T-helper 2 cell treated with Interferon-gamma antibody and Interleukin-4, amounts not matched to agents 5 μg/mL and 100 μg/mL, for 36 hours (primary cell): ENCODE data around the gene AKAP13.

ENCODE experiments used
- DNase-seq: peaks from one replicate; pipeline ENCODE4 v3.0.0; 2021; ENCODE audit warnings: low spot score
- H3K27ac Mint-ChIP-seq: one replicate; pipeline ENCODE4 v1.8.0; 2021; ENCODE audit warnings: mild to moderate bottlenecking, mixed read lengths
- H3K27me3 Mint-ChIP-seq: one replicate; pipeline ENCODE4 v1.8.0; 2021; ENCODE audit warnings: low read depth, mixed read lengths
- H3K36me3 Mint-ChIP-seq: one replicate; pipeline ENCODE4 v1.8.0; 2021; ENCODE audit warnings: low read depth, mixed read lengths
- H3K4me1 Mint-ChIP-seq: one replicate; pipeline ENCODE4 v1.8.0; 2021; ENCODE audit warnings: low read depth, mixed read lengths
- H3K4me3 Mint-ChIP-seq: one replicate; pipeline ENCODE4 v1.8.0; 2022; ENCODE audit warnings: mild to moderate bottlenecking, moderate library complexity, mixed read lengths
- H3K9me3 Mint-ChIP-seq: one replicate; pipeline ENCODE4 v1.8.0; 2021; ENCODE audit warnings: mixed read lengths

AKAP13 gene

DNA sequence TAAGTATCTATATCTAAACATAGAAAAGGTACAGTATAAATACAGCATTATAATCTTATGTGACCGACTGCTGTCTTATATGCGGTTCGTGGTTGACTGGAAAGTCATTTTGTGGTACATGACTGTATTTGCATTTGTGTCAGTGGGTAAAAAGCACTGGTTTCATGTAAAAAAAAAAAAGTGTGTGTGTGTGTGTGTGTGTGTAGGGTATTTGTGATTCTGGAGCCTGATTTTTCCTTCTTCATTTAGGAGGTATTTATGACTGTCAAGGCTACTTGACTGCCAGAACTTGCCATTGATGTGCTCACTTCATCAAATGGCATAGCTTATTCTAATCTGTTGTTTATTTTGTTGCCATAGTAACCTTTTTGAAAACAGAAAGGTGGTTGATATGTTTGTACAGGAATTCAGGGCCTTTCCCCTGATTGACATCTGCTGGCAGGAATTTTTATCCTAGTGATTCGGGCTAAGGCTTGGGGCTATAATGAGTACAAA lies 63.2 kb downstream of the AKAP13 start:
- Mint-ChIP-seq H3K4me3 (no peak overlapping the region), H3K9me3 (peaks cover 17% of the 10 kb centered on the region), H3K4me1 (peaks cover 27% of the 10 kb centered on the region), H3K27me3 (no peaks in the 10 kb centered on the region), H3K27ac (peak overlapping the region; percentile 82), H3K36me3 (peaks cover 16% of the 10 kb centered on the region)
- peak; percentile 52 for DNase-seq

DNA sequence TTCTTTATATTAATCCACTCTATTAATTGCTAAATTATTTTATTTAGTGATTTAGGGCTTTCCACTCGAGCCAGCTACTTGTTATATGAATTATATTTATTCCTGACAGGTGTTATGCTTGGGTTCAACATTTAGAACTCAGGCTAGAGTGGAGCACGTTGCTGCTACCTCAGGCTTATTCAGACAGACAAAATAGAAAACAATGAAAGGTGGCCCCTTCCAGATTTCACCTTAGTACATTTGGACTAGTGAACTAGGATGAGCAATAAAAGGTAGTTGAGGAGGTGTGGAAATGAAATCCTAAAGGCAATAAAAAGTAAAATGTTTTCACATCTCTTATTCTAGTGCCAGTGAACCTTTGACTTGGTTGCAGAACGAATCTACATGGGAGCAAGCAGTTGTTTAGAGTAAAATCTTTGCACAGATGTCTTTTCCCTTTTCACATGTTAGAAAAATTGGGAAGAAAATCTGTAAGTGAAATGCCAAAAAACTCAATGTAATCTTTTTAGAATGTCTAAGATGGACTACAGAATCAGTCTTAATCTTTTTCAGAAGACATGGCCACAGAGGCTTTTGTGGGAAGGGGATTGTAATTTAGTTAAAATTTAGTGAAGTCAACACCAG lies 63.8 kb downstream of the AKAP13 start:
- H3K27ac Mint-ChIP-seq, result no peak overlapping the region
- H3K4me3 Mint-ChIP-seq, result no peak overlapping the region
- H3K9me3 Mint-ChIP-seq, result peaks cover 23% of the 10 kb centered on the region
- no peaks in the 10 kb centered on the region for H3K27me3 Mint-ChIP-seq
- H3K4me1 Mint-ChIP-seq, result peaks cover 27% of the 10 kb centered on the region
- peaks cover 17% of the 10 kb centered on the region for H3K36me3 Mint-ChIP-seq
- no peak for DNase-seq

DNA sequence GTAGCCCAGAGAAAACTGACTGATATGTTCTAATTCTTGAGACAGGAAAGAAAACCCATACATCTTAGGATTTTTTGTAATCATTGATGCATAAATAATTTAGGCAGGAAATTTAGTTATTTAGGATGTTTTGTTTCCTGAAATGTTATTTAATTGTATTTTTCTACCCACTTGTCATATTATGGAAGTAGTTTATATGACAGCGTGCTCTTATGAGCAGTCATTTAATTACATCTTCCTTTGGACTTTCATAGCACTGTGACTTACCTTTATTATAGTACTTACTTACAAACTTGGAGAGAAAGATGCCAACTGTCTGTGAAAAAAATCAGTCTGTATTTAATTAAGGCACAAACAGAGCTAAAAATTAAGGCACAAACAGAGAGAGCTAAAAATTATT lies 65.0 kb downstream of the AKAP13 start:
- no peak overlapping the region for H3K4me3 Mint-ChIP-seq
- no peak for DNase-seq

DNA sequence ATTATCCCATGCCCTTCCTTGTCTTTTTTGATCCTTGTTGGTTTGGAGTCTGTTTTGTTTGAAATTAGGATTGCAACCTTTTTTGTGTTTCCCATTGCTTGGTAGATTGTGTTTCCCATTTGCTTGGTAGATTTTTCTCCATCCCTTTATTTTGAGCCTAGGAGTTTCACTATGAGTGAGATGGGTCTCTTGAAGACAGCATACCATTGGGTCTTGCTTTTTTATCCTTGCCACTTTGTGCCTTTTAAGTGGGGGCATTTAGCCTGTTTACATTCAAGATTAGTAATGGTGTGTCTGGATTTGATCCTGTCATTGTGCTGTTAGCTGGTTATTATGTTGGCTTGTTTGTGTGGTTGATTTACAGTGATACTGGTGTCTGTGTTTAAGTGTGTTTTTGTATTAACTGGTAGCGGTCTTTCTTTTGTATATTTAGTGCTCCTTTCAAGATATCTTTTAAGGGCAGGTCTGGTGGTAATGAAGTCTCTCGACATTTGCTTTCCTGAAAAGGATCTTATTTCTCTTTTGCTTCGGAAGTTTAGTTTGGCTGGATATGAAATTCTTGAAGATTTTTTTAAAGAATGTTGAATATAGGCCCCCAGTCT lies 70.8 kb downstream of the AKAP13 start:
- DNase-seq, result no peak
- no peaks in the 10 kb centered on the region for H3K4me1 Mint-ChIP-seq
- no peak overlapping the region for H3K4me3 Mint-ChIP-seq
- peaks cover 52% of the 10 kb centered on the region for H3K9me3 Mint-ChIP-seq
- no peak overlapping the region for H3K27ac Mint-ChIP-seq
- H3K27me3 Mint-ChIP-seq, result no peaks in the 10 kb centered on the region
- H3K36me3 Mint-ChIP-seq, result peaks cover 39% of the 10 kb centered on the region

More for the DNA sequence above, 65.0 kb downstream of the AKAP13 start:
- peaks cover 34% of the 10 kb centered on the region for H3K9me3 Mint-ChIP-seq
- H3K27ac Mint-ChIP-seq, result no peak overlapping the region
- H3K27me3 Mint-ChIP-seq, result no peaks in the 10 kb centered on the region
- peaks cover 28% of the 10 kb centered on the region for H3K36me3 Mint-ChIP-seq
- peaks cover 22% of the 10 kb centered on the region for H3K4me1 Mint-ChIP-seq

DNA sequence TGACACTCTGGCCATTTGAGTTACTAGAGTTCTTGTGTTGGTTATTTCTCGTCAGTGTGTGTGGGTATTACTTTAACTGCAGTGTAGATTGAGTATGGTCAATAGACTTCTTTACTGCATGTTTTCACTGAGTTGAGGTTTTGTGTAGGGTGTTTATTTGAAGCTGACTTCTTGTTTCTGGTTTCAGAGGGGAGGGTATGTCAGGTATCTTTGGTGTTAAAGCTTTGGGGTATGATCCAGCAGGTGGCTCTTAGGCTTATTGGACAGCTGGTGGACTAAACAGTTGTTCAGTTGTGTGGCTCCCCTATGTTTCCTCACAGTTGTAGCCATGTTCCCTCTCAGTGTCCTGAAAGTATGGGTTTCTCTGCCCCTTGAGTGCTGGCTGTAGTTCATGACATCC lies 72.0 kb downstream of the AKAP13 start:
- peaks cover 49% of the 10 kb centered on the region for H3K9me3 Mint-ChIP-seq
- no peak overlapping the region for H3K4me3 Mint-ChIP-seq
- no peak overlapping the region for H3K27ac Mint-ChIP-seq
- no peak for DNase-seq
- peaks cover 36% of the 10 kb centered on the region for H3K36me3 Mint-ChIP-seq
- no peaks in the 10 kb centered on the region for H3K27me3 Mint-ChIP-seq
- H3K4me1 Mint-ChIP-seq, result no peaks in the 10 kb centered on the region

DNA sequence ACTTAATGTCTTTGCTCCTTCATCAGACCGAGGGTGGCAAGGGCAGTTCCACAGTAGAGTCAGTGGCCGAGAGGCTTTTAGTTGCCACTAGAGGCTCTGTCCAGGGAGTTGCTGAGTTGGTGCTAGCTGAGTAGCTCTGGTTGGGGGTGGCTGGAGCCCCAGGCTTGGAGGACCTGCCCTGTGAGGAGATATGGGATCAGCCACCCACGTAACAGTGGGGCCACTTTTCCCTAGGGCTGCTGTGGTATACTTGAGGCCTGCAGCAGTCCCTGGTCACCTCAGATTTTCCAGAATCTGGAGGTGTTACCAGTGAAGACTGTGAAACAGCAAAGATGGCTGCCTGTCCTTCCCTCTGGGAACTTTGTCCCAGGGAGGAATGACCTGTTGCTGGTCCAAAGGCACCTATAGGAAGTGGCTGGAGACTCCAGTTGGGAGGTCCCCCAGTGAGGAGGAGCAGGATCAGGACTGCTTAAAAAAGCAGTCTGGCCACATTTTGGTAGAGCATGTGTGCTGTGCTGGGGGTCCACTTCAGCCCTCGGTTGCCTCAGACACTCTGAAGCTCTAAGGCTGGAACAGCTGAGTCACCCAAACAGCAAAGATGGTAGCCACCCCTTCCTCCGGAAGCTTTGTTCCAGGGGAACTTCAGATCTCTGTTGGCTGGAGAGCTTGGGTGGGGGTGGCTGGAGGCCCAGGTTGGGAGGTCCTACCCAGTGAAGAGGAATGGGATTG lies 72.9 kb downstream of the AKAP13 start:
- H3K36me3 Mint-ChIP-seq, result peaks cover 29% of the 10 kb centered on the region
- peaks cover 41% of the 10 kb centered on the region for H3K9me3 Mint-ChIP-seq
- H3K27me3 Mint-ChIP-seq, result no peaks in the 10 kb centered on the region
- H3K27ac Mint-ChIP-seq, result no peak overlapping the region
- no peak overlapping the region for H3K4me3 Mint-ChIP-seq
- DNase-seq, result no peak
- no peaks in the 10 kb centered on the region for H3K4me1 Mint-ChIP-seq

DNA sequence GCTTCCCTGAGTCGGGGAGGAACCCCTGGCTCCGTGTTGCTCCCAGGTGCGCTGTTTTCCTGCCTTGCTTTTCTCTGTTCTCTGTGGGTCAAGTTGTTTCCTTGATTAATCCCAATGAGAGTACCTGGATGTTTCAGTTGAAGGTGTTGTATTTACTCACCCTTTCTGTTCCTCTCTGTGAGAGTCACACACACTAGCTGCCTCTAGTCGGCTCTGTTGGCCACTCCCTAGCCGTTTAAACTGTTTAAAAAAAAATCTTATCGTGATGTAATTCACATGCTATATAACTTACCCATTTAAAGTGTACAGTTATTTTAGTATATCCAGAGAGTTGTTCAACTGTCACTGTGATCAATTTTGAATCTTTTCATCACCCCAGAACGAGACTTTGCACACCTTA lies 74.0 kb downstream of the AKAP13 start:
- no peaks in the 10 kb centered on the region for H3K27me3 Mint-ChIP-seq
- H3K4me1 Mint-ChIP-seq, result peaks cover 1% of the 10 kb centered on the region
- DNase-seq, result no peak
- H3K9me3 Mint-ChIP-seq, result peaks cover 31% of the 10 kb centered on the region
- no peak overlapping the region for H3K27ac Mint-ChIP-seq
- no peak overlapping the region for H3K4me3 Mint-ChIP-seq
- peaks cover 26% of the 10 kb centered on the region for H3K36me3 Mint-ChIP-seq

DNA sequence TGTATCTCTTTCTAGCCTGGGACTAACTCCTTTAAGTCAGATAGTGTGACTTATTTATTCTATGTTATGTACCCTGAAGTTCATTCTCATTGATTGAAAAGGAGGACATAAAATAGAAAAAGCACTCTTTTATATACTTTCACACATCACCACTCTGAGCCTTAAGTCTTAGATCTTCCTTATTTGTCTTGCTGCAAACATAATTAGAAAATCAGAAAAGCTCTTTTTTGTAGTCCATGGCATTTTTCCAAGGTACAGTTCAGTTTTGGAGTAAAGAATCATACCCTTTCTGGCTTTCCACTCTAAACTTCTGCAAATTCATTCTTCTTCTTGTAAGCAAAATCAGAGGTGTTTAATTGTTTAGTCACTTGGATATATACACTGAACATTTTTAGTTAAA lies 75.5 kb downstream of the AKAP13 start:
- Mint-ChIP-seq H3K36me3 (peaks cover 12% of the 10 kb centered on the region), H3K4me3 (no peak overlapping the region), H3K27ac (no peak overlapping the region), H3K4me1 (peaks cover 4% of the 10 kb centered on the region), H3K9me3 (peaks cover 16% of the 10 kb centered on the region), H3K27me3 (no peaks in the 10 kb centered on the region)
- DNase-seq, result no peak

DNA sequence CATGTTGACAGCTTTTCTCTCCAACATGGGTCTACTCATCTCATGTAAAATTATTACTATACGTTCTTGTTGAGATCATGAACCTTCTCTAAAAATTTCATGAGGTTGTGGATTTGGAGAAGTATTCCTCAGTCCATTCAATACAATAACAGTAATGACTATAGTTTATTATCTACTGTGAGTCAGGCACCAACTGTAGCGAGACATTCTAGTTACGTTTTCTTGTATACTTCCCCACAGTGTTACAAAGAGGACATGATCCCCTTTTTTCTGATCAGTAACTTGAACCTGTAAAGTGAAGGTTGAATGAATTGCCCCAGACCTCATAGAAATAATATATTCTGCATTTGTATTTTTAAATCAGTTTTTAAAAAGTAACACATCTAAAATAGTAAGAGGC lies 76.4 kb downstream of the AKAP13 start:
- Mint-ChIP-seq H3K36me3 (peaks cover 6% of the 10 kb centered on the region), H3K27ac (no peak overlapping the region), H3K9me3 (peaks cover 7% of the 10 kb centered on the region), H3K27me3 (no peaks in the 10 kb centered on the region), H3K4me3 (no peak overlapping the region), H3K4me1 (peaks cover 7% of the 10 kb centered on the region)
- DNase-seq, result no peak

DNA sequence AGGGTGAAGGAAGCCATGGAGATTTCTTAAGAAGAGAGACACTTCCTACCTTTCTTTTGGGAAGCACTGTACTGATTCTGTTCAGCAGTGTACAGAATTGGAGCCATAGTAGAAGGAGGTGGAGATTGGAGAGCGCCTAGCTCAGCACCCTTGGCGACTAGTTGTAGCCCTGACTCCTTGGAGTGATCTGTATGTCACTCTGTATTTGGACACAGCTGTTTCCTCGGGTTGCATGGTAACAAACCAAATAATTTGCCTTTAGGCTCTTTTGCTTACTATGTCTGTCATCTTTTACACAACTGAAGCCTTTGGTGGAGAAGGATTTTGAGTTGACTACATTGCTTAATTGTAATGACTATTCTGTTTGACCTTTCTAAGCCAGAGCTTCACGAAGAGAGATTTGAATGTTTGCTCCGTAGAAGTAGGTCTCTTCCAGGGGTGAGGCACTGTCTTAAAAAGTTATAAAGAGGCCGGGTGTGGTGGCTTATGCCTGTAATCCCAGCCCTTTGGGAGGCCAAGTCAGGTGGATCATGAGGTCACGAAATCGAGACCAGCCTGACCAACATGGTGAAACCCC lies 77.1 kb downstream of the AKAP13 start:
- peaks cover 10% of the 10 kb centered on the region for H3K4me1 Mint-ChIP-seq
- H3K9me3 Mint-ChIP-seq, result peaks cover under 1% of the 10 kb centered on the region
- H3K27ac Mint-ChIP-seq, result no peak overlapping the region
- H3K4me3 Mint-ChIP-seq, result no peak overlapping the region
- peaks cover 7% of the 10 kb centered on the region for H3K36me3 Mint-ChIP-seq
- no peaks in the 10 kb centered on the region for H3K27me3 Mint-ChIP-seq
- DNase-seq, result no peak

DNA sequence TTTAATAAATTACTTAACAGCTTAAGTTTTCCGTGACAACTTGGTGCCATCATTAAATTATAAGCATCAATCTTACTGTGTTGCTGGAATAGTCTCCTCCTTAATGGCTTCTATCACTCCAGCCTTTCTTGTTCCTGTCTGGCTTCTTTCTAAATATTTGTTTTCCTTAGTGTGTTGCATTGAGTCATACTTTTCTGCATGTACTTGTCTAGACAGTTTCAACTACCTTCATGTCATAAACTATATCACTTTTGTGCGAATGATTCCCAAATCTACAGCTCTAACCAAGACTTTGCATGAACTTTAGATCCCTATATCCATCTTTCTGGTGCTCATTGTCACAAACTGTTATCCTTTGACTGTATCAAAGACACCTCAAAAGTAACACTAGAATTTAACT lies 78.4 kb downstream of the AKAP13 start:
- peaks cover 16% of the 10 kb centered on the region for H3K4me1 Mint-ChIP-seq
- H3K9me3 Mint-ChIP-seq, result no peaks in the 10 kb centered on the region
- no peak for DNase-seq
- H3K27me3 Mint-ChIP-seq, result no peaks in the 10 kb centered on the region
- H3K36me3 Mint-ChIP-seq, result peaks cover 5% of the 10 kb centered on the region
- H3K27ac Mint-ChIP-seq, result no peak overlapping the region
- no peak overlapping the region for H3K4me3 Mint-ChIP-seq

DNA sequence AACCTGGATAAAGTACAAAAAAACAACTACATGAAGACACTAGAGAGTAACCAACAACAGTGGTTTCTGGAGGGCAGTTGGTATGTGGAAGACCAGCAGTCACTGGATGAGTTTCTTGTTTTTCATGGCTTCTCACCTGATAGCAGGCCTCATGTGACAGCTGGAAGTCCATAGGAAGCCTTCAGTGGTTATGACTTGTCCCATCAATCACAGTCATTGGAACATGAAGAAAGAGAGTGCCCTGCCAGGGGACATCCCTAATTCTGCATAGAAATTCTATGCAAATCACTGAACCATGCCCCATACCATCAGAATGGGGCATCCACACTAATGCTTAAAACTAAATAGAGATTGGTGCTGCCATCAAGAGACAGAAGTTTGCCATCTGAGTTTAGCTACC lies 81.6 kb downstream of the AKAP13 start:
- H3K36me3 Mint-ChIP-seq, result peaks cover 5% of the 10 kb centered on the region
- no peak overlapping the region for H3K27ac Mint-ChIP-seq

DNA sequence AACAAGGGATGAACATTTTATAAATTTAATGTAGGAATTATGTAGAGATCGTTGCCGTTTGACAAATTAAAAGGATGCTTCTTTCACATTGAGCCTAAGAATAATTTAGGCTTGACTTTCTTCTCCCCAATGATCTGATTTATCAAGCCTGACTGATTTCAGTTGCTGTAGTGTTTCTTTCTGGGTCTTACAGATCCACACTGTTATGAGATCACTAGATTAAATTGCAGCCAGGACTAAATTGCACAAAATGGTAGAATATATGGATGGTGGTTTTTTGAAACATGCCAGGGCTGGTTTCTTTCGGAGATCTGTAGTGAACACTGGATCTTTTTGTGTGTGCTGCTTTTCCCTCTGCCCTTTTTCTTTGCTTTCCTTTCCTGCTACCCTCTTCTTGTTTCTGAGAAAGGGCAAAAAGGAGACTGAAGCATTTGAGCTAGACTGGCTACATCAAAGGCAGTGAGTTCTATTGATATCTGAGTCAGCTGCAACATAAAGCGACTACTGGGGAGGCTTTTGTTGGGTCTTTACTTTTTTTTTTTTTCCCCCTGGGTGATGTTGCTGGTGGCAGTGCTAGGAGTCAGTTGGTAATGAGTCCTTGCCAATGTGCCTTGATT lies 83.0 kb downstream of the AKAP13 start:
- Mint-ChIP-seq H3K27ac (no peak overlapping the region), H3K27me3 (no peaks in the 10 kb centered on the region), H3K9me3 (no peaks in the 10 kb centered on the region), H3K4me3 (no peak overlapping the region), H3K36me3 (peaks cover 5% of the 10 kb centered on the region), H3K4me1 (peaks cover 20% of the 10 kb centered on the region)
- no peak for DNase-seq

More for the DNA sequence above, 81.6 kb downstream of the AKAP13 start:
- no peaks in the 10 kb centered on the region for H3K27me3 Mint-ChIP-seq
- H3K4me1 Mint-ChIP-seq, result peaks cover 20% of the 10 kb centered on the region
- DNase-seq, result no peak
- H3K9me3 Mint-ChIP-seq, result no peaks in the 10 kb centered on the region
- no peak overlapping the region for H3K4me3 Mint-ChIP-seq

DNA sequence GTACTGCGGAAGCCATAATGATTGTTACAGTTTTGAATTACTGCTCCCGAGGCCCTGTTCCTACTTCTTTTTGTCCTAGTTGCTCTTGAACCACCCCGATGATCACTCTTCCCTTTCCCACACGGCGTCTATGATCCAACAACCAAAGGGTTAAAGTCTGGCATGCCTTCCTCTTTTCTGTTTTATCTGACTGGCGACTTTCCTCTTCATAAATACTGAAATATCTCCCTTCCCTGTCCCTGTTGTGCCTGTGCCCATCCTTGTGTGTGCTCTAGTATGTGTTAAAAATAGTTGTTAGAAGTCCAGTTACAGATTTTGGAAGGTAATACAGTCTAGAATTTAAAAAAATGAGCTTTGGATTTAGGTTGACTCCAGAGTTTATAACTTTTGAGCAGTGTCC lies 83.6 kb downstream of the AKAP13 start:
- peaks cover 19% of the 10 kb centered on the region for H3K4me1 Mint-ChIP-seq
- no peaks in the 10 kb centered on the region for H3K27me3 Mint-ChIP-seq
- H3K27ac Mint-ChIP-seq, result no peak overlapping the region
- H3K9me3 Mint-ChIP-seq, result no peaks in the 10 kb centered on the region
- H3K4me3 Mint-ChIP-seq, result no peak overlapping the region
- DNase-seq, result no peak
- H3K36me3 Mint-ChIP-seq, result peaks cover 5% of the 10 kb centered on the region
